OCI-LY3 (cell line): ENCODE measurements around the gene CABP1.

Experiments
- H2AFZ ChIP-seq: fragments of 200-600, 300-600 bp; shearing (Covaris generic); 2 replicates; pipeline ENCODE4 v1.6.0; 2014; ENCODE audit warnings: antibody characterized with exemption, low read depth, low read length
- H3K27ac ChIP-seq: fragments of 200-600, 300-600 bp; sonication (generic); 2 replicates; pipeline ENCODE4 v1.5.1; 2014; ENCODE audit warnings: mild to moderate bottlenecking, low read length, moderate library complexity, mixed read lengths
- H3K27me3 ChIP-seq: fragments of 200-600, 300-600 bp; sonication (generic); 2 replicates; pipeline ENCODE4 v1.6.1; 2014; ENCODE audit warnings: low read depth, low read length, mixed read lengths
- H3K36me3 ChIP-seq: fragments of 200-600, 300-600 bp; sonication (generic); replicated peaks from 2 replicates; pipeline ENCODE3; 2014; ENCODE audit warnings: low read depth, low read length, mixed read lengths
- H3K4me1 ChIP-seq: fragments of 300-600, 200-600 bp; sonication (generic); 2 replicates; pipeline ENCODE4 v1.6.1; 2014; ENCODE audit warnings: low read length, mixed read lengths
- H3K4me2 ChIP-seq: fragments of 200-600, 300-600 bp; sonication (generic); 2 replicates; pipeline ENCODE4 v1.6.1; 2014; ENCODE audit warnings: low read length, mixed read lengths
- H3K4me3 ChIP-seq: fragments of 300-600, 200-600 bp; sonication (generic); 2 replicates; pipeline ENCODE4 v1.5.1; 2014; ENCODE audit warnings: antibody characterized with exemption, mild to moderate bottlenecking, low read length, moderate library complexity
- H3K79me2 ChIP-seq: fragments of 300-600, 200-600 bp; shearing (Covaris generic); 2 replicates; pipeline ENCODE4 v1.6.1; 2014; ENCODE audit warnings: mild to moderate bottlenecking, low read length, mixed read lengths
- H3K9ac ChIP-seq: fragments of 300-600, 200-600 bp; shearing (Covaris generic); 2 replicates; pipeline ENCODE4 v1.6.0; 2014; ENCODE audit warnings: mild to moderate bottlenecking, low read length, moderate library complexity
- H3K9me3 ChIP-seq: fragments of 200-600, 300-600 bp; shearing (Covaris generic); 2 replicates; pipeline ENCODE4 v1.6.1; 2014; ENCODE audit warnings: low read length, mixed read lengths; ENCODE audit not compliant: insufficient read depth
- H4K20me1 ChIP-seq: fragments of 200-600, 300-600 bp; sonication (generic); 2 replicates; pipeline ENCODE4 v1.6.1; 2016; ENCODE audit warnings: low read length, mixed read lengths; ENCODE audit not compliant: insufficient read depth
- EZH2phosphoT487 ChIP-seq: fragments of 200-600 bp; shearing (Covaris generic); IDR thresholded peaks from 2 replicates; pipeline ENCODE4 v1.6.1; 2018; ENCODE audit warnings: antibody characterized with exemption, mixed run types, low read depth
- TF ChIP-seq, protein P1 (sequence below): fragments of 200-600, 300-600 bp; sonication (generic); IDR thresholded peaks from 2 replicates; pipeline ENCODE4 v1.5.1; 2014; ENCODE audit warnings: antibody characterized with exemption, low read length, low read depth

Gene CABP1

DNA sequence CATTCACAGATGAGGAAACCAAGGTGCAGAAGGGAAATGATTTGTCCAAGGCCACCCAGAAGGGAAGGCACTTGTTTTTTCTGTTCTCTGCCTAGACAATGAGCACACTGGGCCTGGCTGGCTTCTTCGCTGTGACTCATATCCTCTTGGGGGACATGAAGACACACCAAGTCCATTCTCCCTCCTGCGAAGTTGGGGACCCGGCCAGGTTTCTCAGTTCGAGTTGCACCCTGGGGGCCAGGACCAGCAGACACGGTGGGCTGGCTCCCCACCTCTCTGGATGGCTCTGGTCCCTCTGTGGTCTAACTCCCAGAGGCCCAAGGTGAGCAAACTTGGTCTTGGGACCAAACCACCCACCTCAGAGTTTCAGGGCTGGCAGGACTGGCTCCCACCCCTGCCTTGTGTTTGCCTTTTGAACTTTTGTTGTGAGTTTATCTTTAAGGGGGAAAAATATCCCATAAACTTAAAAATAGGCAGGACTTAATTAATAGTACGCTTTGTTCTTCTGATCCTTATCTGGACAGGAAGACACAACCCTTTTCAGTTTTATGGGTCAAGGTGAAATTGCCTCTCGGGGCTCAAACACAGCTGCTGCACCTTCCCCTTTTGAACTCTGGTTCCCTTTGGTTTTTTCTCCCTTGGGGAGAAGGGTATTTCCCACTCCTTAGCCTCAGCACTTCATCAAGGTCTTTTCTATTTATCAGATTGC lies 37.5 kb downstream of the CABP1 start:
- Histone ChIP-seq H3K27ac (peak overlapping the region; percentile 91), H3K4me2 (peak overlapping the region; percentile 80), H3K9ac (peak overlapping the region; percentile 46), H3K4me3 (peak overlapping the region; percentile 29), H2AFZ (no peak overlapping the region), H3K79me2 (no peaks in the 10 kb centered on the region), H3K4me1 (peaks cover 52% of the 10 kb centered on the region), H3K9me3 (no peaks in the 10 kb centered on the region), H3K27me3 (no peaks in the 10 kb centered on the region), H4K20me1 (no peaks in the 10 kb centered on the region), H3K36me3 (no peaks in the 10 kb centered on the region)
- no peak for TF ChIP-seq EZH2phosphoT487
- TF ChIP-seq, protein P1, sequence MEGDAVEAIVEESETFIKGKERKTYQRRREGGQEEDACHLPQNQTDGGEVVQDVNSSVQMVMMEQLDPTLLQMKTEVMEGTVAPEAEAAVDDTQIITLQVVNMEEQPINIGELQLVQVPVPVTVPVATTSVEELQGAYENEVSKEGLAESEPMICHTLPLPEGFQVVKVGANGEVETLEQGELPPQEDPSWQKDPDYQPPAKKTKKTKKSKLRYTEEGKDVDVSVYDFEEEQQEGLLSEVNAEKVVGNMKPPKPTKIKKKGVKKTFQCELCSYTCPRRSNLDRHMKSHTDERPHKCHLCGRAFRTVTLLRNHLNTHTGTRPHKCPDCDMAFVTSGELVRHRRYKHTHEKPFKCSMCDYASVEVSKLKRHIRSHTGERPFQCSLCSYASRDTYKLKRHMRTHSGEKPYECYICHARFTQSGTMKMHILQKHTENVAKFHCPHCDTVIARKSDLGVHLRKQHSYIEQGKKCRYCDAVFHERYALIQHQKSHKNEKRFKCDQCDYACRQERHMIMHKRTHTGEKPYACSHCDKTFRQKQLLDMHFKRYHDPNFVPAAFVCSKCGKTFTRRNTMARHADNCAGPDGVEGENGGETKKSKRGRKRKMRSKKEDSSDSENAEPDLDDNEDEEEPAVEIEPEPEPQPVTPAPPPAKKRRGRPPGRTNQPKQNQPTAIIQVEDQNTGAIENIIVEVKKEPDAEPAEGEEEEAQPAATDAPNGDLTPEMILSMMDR = no peak

DNA sequence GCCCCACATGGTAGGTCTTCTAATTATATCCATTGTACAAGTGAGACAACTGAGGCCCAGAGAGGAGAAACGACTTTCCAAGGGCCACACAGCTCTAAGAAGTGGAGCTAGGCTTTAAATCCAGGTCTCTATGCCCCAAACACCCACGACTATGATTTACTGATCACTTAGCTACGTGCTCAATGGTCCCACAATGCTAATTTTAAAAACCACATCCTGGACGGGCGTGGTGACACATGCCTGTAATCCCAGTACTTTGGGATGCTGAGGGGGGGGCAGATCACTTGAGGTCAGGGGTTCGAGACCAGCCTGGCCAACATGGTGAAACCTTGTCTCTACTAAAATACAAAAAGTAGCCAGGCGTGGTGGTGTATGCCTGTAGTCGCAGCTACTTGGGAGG lies 38.1 kb downstream of the CABP1 start:
- peak overlapping the region; percentile 46; the same call in 1 of the 2 replicates for H3K9ac ChIP-seq
- no peak overlapping the region for H2AFZ ChIP-seq
- H3K27ac ChIP-seq = peak overlapping the region; percentile 91
- no peaks in the 10 kb centered on the region for H3K79me2 ChIP-seq
- no peaks in the 10 kb centered on the region for H3K36me3 ChIP-seq
- no peaks in the 10 kb centered on the region for H3K9me3 ChIP-seq
- no peaks in the 10 kb centered on the region for H4K20me1 ChIP-seq
- H3K4me3 ChIP-seq = peak overlapping the region; percentile 29
- TF ChIP-seq, protein P1 = no peak
- no peak for TF ChIP-seq EZH2phosphoT487
- H3K4me1 ChIP-seq = peaks cover 57% of the 10 kb centered on the region
- H3K4me2 ChIP-seq = peak overlapping the region; percentile 80
- no peaks in the 10 kb centered on the region for H3K27me3 ChIP-seq

DNA sequence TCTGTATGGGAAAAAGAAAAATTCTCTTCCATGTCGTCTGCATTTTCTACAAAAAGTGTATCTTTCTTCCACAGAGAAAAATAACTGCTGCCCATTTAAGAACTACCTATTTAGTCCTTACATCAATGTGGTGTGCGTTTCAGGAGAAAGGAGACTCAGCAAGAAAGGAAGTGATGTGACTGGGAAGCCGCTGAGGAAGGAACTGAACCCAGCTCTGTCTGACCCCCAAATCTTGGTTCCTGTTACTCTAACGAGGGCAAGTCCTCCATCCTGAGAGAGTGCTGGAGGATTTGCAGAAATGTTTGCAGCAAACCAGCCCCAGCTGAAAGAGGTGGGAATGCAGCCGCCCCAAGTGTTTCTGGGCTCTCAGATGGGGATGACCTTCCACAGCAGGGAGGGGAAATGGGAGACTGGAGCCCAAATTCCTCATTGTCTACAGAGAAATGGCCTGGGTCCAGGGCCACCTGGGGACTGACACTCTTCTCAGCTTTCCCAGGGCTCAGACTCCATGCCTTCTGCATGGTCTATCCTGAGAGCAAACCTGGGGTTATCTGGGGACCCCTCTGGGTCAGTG lies 39.8 kb downstream of the CABP1 start:
- peaks cover 59% of the 10 kb centered on the region for H3K4me1 ChIP-seq
- H3K9me3 ChIP-seq = no peaks in the 10 kb centered on the region
- H3K79me2 ChIP-seq = no peaks in the 10 kb centered on the region
- H3K4me3 ChIP-seq = peak overlapping the region; percentile 48
- H4K20me1 ChIP-seq = no peaks in the 10 kb centered on the region
- peak overlapping the region; percentile 68 for H3K4me2 ChIP-seq
- H2AFZ ChIP-seq = peak overlapping the region; percentile 28; the same call in 1 of the 2 replicates
- H3K36me3 ChIP-seq = no peaks in the 10 kb centered on the region
- H3K27me3 ChIP-seq = no peaks in the 10 kb centered on the region
- H3K9ac ChIP-seq = peak overlapping the region; percentile 23; the same call in 1 of the 2 replicates
- peak overlapping the region; percentile 75 for H3K27ac ChIP-seq
- TF ChIP-seq, protein P1 = no peak

DNA sequence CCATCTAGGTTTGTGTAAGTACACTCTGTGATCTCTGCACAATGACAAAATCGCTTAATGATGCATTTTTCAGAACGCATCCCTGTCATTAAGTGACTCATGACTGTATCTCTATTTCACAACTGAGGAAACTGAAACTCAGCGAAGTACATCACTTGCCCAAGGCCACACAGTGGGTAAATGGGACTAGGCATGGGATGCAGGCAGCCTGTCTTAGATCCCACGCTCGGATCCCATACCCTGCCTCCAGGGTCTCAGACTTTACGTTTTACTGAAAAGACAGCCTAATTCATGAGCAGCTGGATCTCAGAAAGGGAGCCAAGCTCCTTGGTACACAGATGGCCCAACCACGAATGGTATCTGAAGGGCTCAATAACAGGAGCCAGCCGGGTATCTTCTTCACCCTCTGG lies 44.1 kb downstream of the CABP1 start:
- Histone ChIP-seq H3K27ac (peak overlapping the region; percentile 98), H3K9me3 (no peaks in the 10 kb centered on the region), H3K4me2 (peak overlapping the region; percentile 81), H3K4me1 (peaks cover 58% of the 10 kb centered on the region), H3K36me3 (no peaks in the 10 kb centered on the region), H2AFZ (peak overlapping the region; percentile 29; the same call in 1 of the 2 replicates), H3K4me3 (peak overlapping the region; percentile 60), H3K79me2 (peaks cover 26% of the 10 kb centered on the region), H3K27me3 (no peaks in the 10 kb centered on the region), H3K9ac (peak overlapping the region; percentile 73), H4K20me1 (peaks cover 18% of the 10 kb centered on the region)
- no peak for TF ChIP-seq EZH2phosphoT487
- TF ChIP-seq, protein P1 = no peak
